ENCODE results near the gene INSIG2. TPM values are rescaled to one million over a fixed set of nuclear protein-coding genes. Genes with fewer than 3 reads are reported as not detected.

INSIG2 gene
- total and polyA plus RNA-seq, 4 donors, result 16.4 to 40.6 (median 22.9) TPM

- Histone ChIP-seq H3K4me1 (ENCODE audit: control insufficient read depth in 5 of 5, insufficient read depth in 5 of 5, low read length in 5 of 5) (no peaks in the 10 kb centered on the region), H3K9me3 (ENCODE audit: control insufficient read depth in 4 of 4, insufficient read depth in 3 of 4, low read length in 3 of 4) (no peaks in the 10 kb centered on the region), H3K36me3 (ENCODE audit: control insufficient read depth in 4 of 4, insufficient read depth in 4 of 4, low read length in 4 of 4) (no peaks in the 10 kb centered on the region), H3K4me3 (no peak overlapping the region), H3K27ac (ENCODE audit: low read depth in 1 of 2, low read length in 1 of 2) (no peak overlapping the region), H3K27me3 (ENCODE audit: control insufficient read depth in 3 of 3, insufficient read depth in 3 of 3, low read length in 2 of 3) (no peaks in the 10 kb centered on the region), H3K9ac (ENCODE audit: insufficient read depth in 1 of 2, low read length in 2 of 2) (no peak overlapping the region)
- TF ChIP-seq CTCF (IDR thresholded peaks at IDR 0.05; ENCODE audit: control extremely low read depth, extremely low read depth), result no peak
- DNase-seq, result no peak
- 78 to 89% methylated on average over 4 of the region's 4 CpGs for WGBS, 2 donors
- ATAC-seq (ENCODE audit: insufficient read depth, low FRiP score), result no peak
Observed at GRCh38 chr2:118131771-118132170, 43.5 kb downstream of the INSIG2 start.

GRCh38 chr2:118133916-118134315 is 45.6 kb downstream of the INSIG2 start:
- Histone ChIP-seq H3K4me3 (no peak overlapping the region), H3K9ac (ENCODE audit: insufficient read depth in 1 of 2, low read length in 2 of 2) (no peak overlapping the region), H3K36me3 (ENCODE audit: control insufficient read depth in 4 of 4, insufficient read depth in 4 of 4, low read length in 4 of 4) (no peaks in the 10 kb centered on the region), H3K9me3 (ENCODE audit: control insufficient read depth in 4 of 4, insufficient read depth in 3 of 4, low read length in 3 of 4) (no peaks in the 10 kb centered on the region), H3K4me1 (ENCODE audit: control insufficient read depth in 5 of 5, insufficient read depth in 5 of 5, low read length in 5 of 5) (no peaks in the 10 kb centered on the region), H3K27me3 (ENCODE audit: control insufficient read depth in 3 of 3, insufficient read depth in 3 of 3, low read length in 2 of 3) (no peaks in the 10 kb centered on the region), H3K27ac (ENCODE audit: low read depth in 1 of 2, low read length in 1 of 2) (no peak overlapping the region)
- TF ChIP-seq CTCF (IDR thresholded peaks at IDR 0.05; ENCODE audit: control extremely low read depth, extremely low read depth), result no peak
- 93 to 96% methylated on average over 2 of the region's 2 CpGs for WGBS, 2 donors
- ATAC-seq (ENCODE audit: insufficient read depth, low FRiP score) (no peak), DNase-seq (no peak)

GRCh38 chr2:118134650-118135049 is 46.4 kb downstream of the INSIG2 start:
- TF ChIP-seq CTCF (IDR thresholded peaks at IDR 0.05; ENCODE audit: control extremely low read depth, extremely low read depth), result no peak
- H3K36me3 ChIP-seq (ENCODE audit: control insufficient read depth in 4 of 4, insufficient read depth in 4 of 4, low read length in 4 of 4), result no peaks in the 10 kb centered on the region
- WGBS, 2 donors, result 83 to 87% methylated on average over 6 of the region's 6 CpGs
- DNase-seq (no peak), ATAC-seq (ENCODE audit: insufficient read depth, low FRiP score) (no peak)
- H3K9ac ChIP-seq (ENCODE audit: insufficient read depth in 1 of 2, low read length in 2 of 2), result no peak overlapping the region
- no peaks in the 10 kb centered on the region for H3K4me1 ChIP-seq (ENCODE audit: control insufficient read depth in 5 of 5, insufficient read depth in 5 of 5, low read length in 5 of 5)
- no peaks in the 10 kb centered on the region for H3K9me3 ChIP-seq (ENCODE audit: control insufficient read depth in 4 of 4, insufficient read depth in 3 of 4, low read length in 3 of 4)
- H3K4me3 ChIP-seq, result no peak overlapping the region
- no peak overlapping the region for H3K27ac ChIP-seq (ENCODE audit: low read depth in 1 of 2, low read length in 1 of 2)
- H3K27me3 ChIP-seq (ENCODE audit: control insufficient read depth in 3 of 3, insufficient read depth in 3 of 3, low read length in 2 of 3), result no peaks in the 10 kb centered on the region

GRCh38 chr2:118145207-118145606 is 56.9 kb downstream of the INSIG2 start:
- 72 to 100% methylated on average over 1 of the region's 1 CpG for WGBS, 2 donors
- Histone ChIP-seq H3K36me3 (ENCODE audit: control insufficient read depth in 4 of 4, insufficient read depth in 4 of 4, low read length in 4 of 4) (no peaks in the 10 kb centered on the region), H3K27ac (ENCODE audit: low read depth in 1 of 2, low read length in 1 of 2) (no peak overlapping the region), H3K4me3 (no peak overlapping the region), H3K9me3 (ENCODE audit: control insufficient read depth in 4 of 4, insufficient read depth in 3 of 4, low read length in 3 of 4) (no peaks in the 10 kb centered on the region), H3K9ac (ENCODE audit: insufficient read depth in 1 of 2, low read length in 2 of 2) (no peak overlapping the region), H3K4me1 (ENCODE audit: control insufficient read depth in 5 of 5, insufficient read depth in 5 of 5, low read length in 5 of 5) (no peaks in the 10 kb centered on the region), H3K27me3 (ENCODE audit: control insufficient read depth in 3 of 3, insufficient read depth in 3 of 3, low read length in 2 of 3) (no peaks in the 10 kb centered on the region)
- DNase-seq, result no peak
- ATAC-seq (ENCODE audit: insufficient read depth, low FRiP score), result no peak
- no peak for TF ChIP-seq CTCF (IDR thresholded peaks at IDR 0.05; ENCODE audit: control extremely low read depth, extremely low read depth)
